Lung (tissue), 16 donors: Measurements from ENCODE around the gene PFDN1. TPM values are rescaled to one million over a fixed set of nuclear protein-coding genes. Genes with fewer than 3 reads are reported as not detected.
A peak's percentile ranks its signal among the peaks of the same experiment; 100 is the strongest.

Source experiments
- ATAC-seq: fragments of 200-7000 bp; cut with Tn5 transposase; one replicate; pipeline ENCODE4 v1.9.1; 2020; ENCODE audit warnings: moderate number of reproducible peaks; ENCODE audit not compliant: insufficient read depth, low FRiP score
- DNase-seq, 3 donors: peaks; one replicate each; pipeline ENCODE4 v3.0.0-alpha.2; 2013 to 2017
- H3K27ac ChIP-seq, 2 donors: one replicate each; pipeline ENCODE4 v1.5.1; 2013; ENCODE audit warnings: mild to moderate bottlenecking in 2 of 2, moderate library complexity in 2 of 2, control low read depth in 1 of 2, inconsistent platforms in 1 of 2, low read depth in 1 of 2, low read length in 1 of 2
- H3K27me3 ChIP-seq, 3 donors: one replicate each; pipeline ENCODE4 v1.5.1; 2013; ENCODE audit warnings: low read length in 2 of 3; ENCODE audit not compliant: control insufficient read depth in 3 of 3, insufficient read depth in 3 of 3
- H3K36me3 ChIP-seq, 4 donors: one replicate each; pipeline ENCODE4 v1.5.1; 2013; ENCODE audit warnings: low read length in 4 of 4, mild to moderate bottlenecking in 1 of 4, moderate library complexity in 1 of 4; ENCODE audit not compliant: control insufficient read depth in 4 of 4, insufficient read depth in 4 of 4
- H3K4me1 ChIP-seq, 5 donors: one replicate each; pipeline ENCODE4 v1.5.1; 2013; ENCODE audit warnings: low read length in 5 of 5, mild to moderate bottlenecking in 2 of 5, moderate library complexity in 1 of 5; ENCODE audit not compliant: control insufficient read depth in 5 of 5, insufficient read depth in 5 of 5
- H3K4me3 ChIP-seq: one replicate; pipeline ENCODE4 v1.5.1; 2013; ENCODE audit warnings: mild to moderate bottlenecking, control low read depth, moderate library complexity
- H3K9ac ChIP-seq, 2 donors: one replicate each; pipeline ENCODE4 v1.5.1; 2013; ENCODE audit warnings: low read length in 2 of 2, control low read depth in 1 of 2; ENCODE audit not compliant: insufficient read depth in 1 of 2
- H3K9me3 ChIP-seq, 4 donors: one replicate each; pipeline ENCODE4 v1.5.1; 2013; ENCODE audit warnings: low read length in 3 of 4, mild to moderate bottlenecking in 1 of 4, moderate library complexity in 1 of 4; ENCODE audit not compliant: control insufficient read depth in 4 of 4, insufficient read depth in 3 of 4
- WGBS, 2 donors: extraction: QIAGEN DNeasy Blood & Tissue Kit; methylation state at CpG; one replicate each; pipeline ENCODE4 v1.1.7; 2013; 5-methylcytosine and 5-hydroxymethylcytosine counted together
- long read RNA-seq, 5 donors: transcript quantifications; one replicate each; lab custom pipeline, GENCODE V29; 2026
- polyA plus RNA-seq, 2 donors: library from polyadenylated mRNA; stranded (reverse); fragments of 200-250 nt; gene quantifications; one replicate each; pipeline ENCODE4 v1.2.1, GENCODE V29; 2013
- total RNA-seq, 2 donors: library from RNA; depleted of rRNA in 1 of 2; stranded (reverse); fragments of >200 nt in 1 of 2; gene quantifications; one replicate each; pipeline ENCODE4 v1.2.1, GENCODE V29; 2014 to 2021
- TF ChIP-seq, protein P1 (sequence below): IDR thresholded peaks from 2 replicates; pipeline ENCODE4 v1.5.1; 2012; ENCODE audit warnings: mild to moderate bottlenecking; ENCODE audit errors: control extremely low read depth, extremely low read depth
- donor health status: control.
- donor health status: control.
- donor health status: Bipolar disorder and iron deficiency.
- donor health status: healthy.
- donor health status: DM: yes; HTN: yes; CAD: no.

PFDN1 gene, protein sequence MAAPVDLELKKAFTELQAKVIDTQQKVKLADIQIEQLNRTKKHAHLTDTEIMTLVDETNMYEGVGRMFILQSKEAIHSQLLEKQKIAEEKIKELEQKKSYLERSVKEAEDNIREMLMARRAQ
- total RNA-seq (10 to 100 TPM; 42.0 to 45.3 TPM), polyA plus RNA-seq (100 to 1,000 TPM in 1 of 2 donors, 10 to 100 TPM in 1; 57.9 to 108 TPM)
- long read RNA-seq, donor 1, transcript PFDN1-202 (3 exons, 787 nt): minor isoform, 8 of 53 reads
- long read RNA-seq, donor 1, transcript PFDN1-201 (4 exons, 1,352 nt): major isoform, 31 of 53 reads
- long read RNA-seq, donor 1, transcript PFDN1-203 (3 exons, 1,091 nt): minor isoform, 7 of 53 reads
- long read RNA-seq, donor 1, partial matches to known transcripts: 5 of 53 reads
- long read RNA-seq, donor 1, other reads (novel, unspliced or antisense): 0 of 53 reads
- long read RNA-seq, donor 2, transcript PFDN1-201 (4 exons, 1,352 nt): major isoform, 19 of 27 reads
- long read RNA-seq, donor 2, partial matches to known transcripts: 0 of 27 reads
- long read RNA-seq, donor 2, other reads (novel, unspliced or antisense): 0 of 27 reads
- long read RNA-seq, donor 3, transcript PFDN1-203 (3 exons, 1,091 nt): minor isoform, 5 of 32 reads
- long read RNA-seq, donor 3, transcript PFDN1-201 (4 exons, 1,352 nt): major isoform, 24 of 32 reads
- long read RNA-seq, donor 3, partial matches to known transcripts: 0 of 32 reads
- long read RNA-seq, donor 3, other reads (novel, unspliced or antisense): 0 of 32 reads
- long read RNA-seq, donor 4, transcript PFDN1-202 (3 exons, 787 nt): minor isoform, 6 of 26 reads
- long read RNA-seq, donor 4, transcript PFDN1-201 (4 exons, 1,352 nt): major isoform, 12 of 26 reads
- long read RNA-seq, donor 4, partial matches to known transcripts: 5 of 26 reads
- long read RNA-seq, donor 4, other reads (novel, unspliced or antisense): 0 of 26 reads
- long read RNA-seq, donor 5, transcript PFDN1-203 (3 exons, 1,091 nt): minor isoform, 8 of 77 reads
- long read RNA-seq, donor 5, transcript PFDN1-201 (4 exons, 1,352 nt): major isoform, 49 of 77 reads
- long read RNA-seq, donor 5, transcript PFDN1-202 (3 exons, 787 nt): minor isoform, 7 of 77 reads
- long read RNA-seq, donor 5, transcript PFDN1-204 (2 exons, 798 nt): minor isoform, 5 of 77 reads
- long read RNA-seq, donor 5, partial matches to known transcripts: 8 of 77 reads
- long read RNA-seq, donor 5, other reads (novel, unspliced or antisense): 0 of 77 reads

DNA sequence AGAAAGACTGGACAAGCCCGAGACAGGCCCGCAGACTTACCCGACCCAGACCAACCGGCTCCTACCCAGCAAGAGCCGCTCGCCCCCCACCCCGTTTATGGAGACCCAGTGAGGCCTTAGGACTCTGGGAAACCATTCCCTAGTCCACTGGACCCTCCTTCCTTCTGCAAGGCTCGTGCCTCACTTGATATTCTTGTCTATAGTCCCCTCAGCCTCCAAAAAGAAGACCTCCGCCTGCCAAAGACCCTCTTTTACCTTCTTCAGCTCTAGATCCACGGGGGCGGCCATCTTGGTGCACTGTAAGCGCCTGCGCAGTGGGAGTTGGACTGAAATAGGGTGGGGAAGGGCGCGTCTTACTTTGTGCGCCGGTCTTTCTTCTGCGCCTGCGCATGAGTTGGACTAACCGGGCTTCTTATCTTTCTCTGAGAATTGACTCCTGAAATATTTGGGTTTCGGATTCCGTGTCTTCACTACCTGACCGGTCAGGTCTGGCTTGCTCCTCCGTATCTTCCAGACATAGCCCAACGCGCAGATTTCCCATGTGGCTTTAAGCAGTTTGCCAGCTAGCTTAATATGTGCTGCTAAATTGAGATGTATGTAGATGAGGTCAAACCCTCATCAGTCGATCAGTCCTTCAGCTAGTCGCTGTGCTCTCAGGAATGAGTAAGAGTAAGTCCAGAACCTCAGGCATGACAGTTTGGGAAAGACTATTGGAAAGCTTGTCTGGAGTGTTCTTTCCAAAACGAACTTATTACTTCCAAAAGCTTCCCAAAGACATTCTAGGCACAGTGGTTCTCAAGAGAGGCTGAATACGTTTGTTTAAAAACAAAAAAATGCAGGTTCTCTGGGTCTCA, at the start of gene PFDN1:
Gene PFDN1, minus strand, starts transcription at position 316 of the 854 bp plus-strand sequence. Its CDS starts 28 bp downstream, at position 288.
- no peaks in the 10 kb centered on the region for H3K9me3 ChIP-seq
- 1 to 2% methylated on average over 30 of the region's 30 CpGs for WGBS, 2 donors
- H3K4me3 ChIP-seq: peak within 1 kb of the TSS; percentile 94
- peak within 1 kb of the TSS; percentile 89 to 95 for H3K27ac ChIP-seq
- peaks cover 0 to 17% (median 9%) of the 10 kb centered on the region in 5 donors for H3K4me1 ChIP-seq
- TF ChIP-seq, protein P1, sequence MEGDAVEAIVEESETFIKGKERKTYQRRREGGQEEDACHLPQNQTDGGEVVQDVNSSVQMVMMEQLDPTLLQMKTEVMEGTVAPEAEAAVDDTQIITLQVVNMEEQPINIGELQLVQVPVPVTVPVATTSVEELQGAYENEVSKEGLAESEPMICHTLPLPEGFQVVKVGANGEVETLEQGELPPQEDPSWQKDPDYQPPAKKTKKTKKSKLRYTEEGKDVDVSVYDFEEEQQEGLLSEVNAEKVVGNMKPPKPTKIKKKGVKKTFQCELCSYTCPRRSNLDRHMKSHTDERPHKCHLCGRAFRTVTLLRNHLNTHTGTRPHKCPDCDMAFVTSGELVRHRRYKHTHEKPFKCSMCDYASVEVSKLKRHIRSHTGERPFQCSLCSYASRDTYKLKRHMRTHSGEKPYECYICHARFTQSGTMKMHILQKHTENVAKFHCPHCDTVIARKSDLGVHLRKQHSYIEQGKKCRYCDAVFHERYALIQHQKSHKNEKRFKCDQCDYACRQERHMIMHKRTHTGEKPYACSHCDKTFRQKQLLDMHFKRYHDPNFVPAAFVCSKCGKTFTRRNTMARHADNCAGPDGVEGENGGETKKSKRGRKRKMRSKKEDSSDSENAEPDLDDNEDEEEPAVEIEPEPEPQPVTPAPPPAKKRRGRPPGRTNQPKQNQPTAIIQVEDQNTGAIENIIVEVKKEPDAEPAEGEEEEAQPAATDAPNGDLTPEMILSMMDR: no peak
- H3K36me3 ChIP-seq: peaks cover 0 to 9% (median 3%) of the 10 kb centered on the region in 4 donors
- H3K9ac ChIP-seq: peak within 1 kb of the TSS; percentile 95 to 99
- ATAC-seq: peak; percentile 96
- DNase-seq: peak; percentile 95 to 98 (median 96)
- peaks cover 0 to 2% (median 0%) of the 10 kb centered on the region in 3 donors for H3K27me3 ChIP-seq

DNA sequence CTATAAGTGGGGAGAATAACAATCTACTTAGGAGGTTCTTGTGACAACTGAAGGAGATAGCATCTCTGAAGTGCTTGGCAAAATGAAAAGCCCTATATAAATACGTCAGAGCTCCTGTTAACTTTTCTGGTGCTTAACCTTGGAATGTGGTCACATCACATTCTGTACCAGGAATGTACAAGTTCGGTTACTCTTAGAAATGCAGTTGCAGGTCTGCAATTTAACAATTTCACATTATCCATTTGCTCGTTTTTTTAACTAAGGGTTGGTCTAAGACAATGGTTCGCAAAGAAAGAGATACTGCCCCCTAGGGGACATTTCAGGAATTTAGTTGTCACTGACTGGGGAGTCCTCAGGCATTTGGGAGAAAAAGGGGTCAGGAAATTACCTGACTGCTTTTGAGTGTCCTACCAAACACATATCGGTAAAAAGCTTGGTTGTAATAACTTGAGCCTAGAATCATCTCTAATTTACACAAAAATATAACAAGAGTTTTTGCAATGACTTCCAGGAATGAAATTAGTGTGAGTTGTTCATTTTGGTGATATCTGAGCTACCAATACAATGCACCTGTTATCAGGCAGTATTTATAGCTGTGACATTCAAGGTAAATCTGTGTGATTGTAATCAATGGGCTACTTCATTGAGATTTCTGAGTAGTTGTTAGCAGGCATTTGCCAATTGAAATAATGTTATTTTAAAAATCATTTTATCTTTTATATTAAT, 48.9 kb upstream of the PFDN1 start:
- WGBS, 2 donors: 3 to 4% methylated on average over 5 of the region's 5 CpGs
- Histone ChIP-seq H3K27ac (no peak overlapping the region), H3K9me3 (no peaks in the 10 kb centered on the region), H3K27me3 (no peaks in the 10 kb centered on the region), H3K36me3 (no peaks in the 10 kb centered on the region), H3K9ac (no peak overlapping the region), H3K4me3 (no peak overlapping the region), H3K4me1 (peaks cover 0 to 5% (median 0%) of the 10 kb centered on the region in 5 donors)
- TF ChIP-seq, protein P1: peak; percentile 81
- DNase-seq: peak; percentile 42 to 85 (median 84)
- peak; percentile 58 for ATAC-seq

DNA sequence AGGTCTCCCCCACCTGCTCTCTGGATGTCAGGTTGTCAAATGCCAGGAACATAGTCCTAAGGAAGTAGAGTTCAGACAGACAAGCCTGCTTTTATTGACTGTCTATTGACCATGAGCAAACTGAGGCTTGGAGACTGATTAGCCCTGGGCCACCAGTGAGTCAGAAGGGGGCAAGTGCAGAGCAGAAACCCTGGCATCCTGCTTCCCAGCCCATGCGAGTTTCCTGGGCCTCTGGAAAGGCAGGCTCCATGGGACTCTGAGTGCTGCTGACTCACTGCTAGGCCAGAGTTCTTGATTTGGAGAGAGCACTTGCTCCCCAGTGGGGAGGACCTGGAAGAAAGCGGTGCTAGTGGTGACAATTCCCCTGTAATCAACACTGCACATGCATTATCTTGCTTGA, 46.3 kb upstream of the PFDN1 start:
- no peak overlapping the region for H3K4me3 ChIP-seq
- ATAC-seq (no peak), DNase-seq (no peak)
- peaks cover 0 to 17% (median 3%) of the 10 kb centered on the region in 5 donors for H3K4me1 ChIP-seq
- H3K27me3 ChIP-seq: no peaks in the 10 kb centered on the region
- TF ChIP-seq, protein P1: no peak
- H3K9ac ChIP-seq: no peak overlapping the region
- no peaks in the 10 kb centered on the region for H3K36me3 ChIP-seq
- 82 to 86% methylated on average over 2 of the region's 2 CpGs for WGBS, 2 donors
- no peak overlapping the region for H3K27ac ChIP-seq
- no peaks in the 10 kb centered on the region for H3K9me3 ChIP-seq
